ENCODE measurements around the gene AFTPH. TPM values are rescaled to one million over a fixed set of nuclear protein-coding genes. Genes with fewer than 3 reads are reported as not detected.

The AFTPH gene
- polyA plus RNA-seq, 1 of the 3 experiments (the other 2 are of a cell fraction): 7.4 TPM

DNA sequence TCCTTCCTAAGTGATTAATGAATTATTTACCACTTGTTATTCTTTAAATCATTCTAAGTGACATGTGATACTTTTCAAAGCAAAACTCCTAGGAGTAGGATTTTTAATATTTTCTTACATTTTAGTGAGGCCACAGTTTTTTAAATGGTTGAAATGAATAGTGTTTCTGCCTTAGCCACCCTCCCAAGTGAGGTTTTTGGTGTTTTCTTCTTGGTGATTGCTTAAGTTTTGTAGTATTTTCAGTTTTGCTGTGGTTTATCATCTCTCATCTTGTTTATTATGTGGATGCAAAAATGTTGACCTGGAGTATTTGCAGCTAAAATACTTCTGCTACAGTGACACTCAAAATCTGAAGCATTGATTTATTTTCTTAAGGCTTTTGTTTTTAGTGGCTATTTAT is 9.8 kb downstream of the AFTPH start:
- ChIA-PET POLR2A (no interaction called here), CTCF (interaction anchor here (1.2 to 1.6 kb wide), 2 partner anchors 23 to 203 kb away, joined by 4 read pairs; no protein-coding TSS in a partner anchor)
- Histone ChIP-seq H4K20me1 (ENCODE audit: insufficient read depth) (no peaks in the 10 kb centered on the region), H3K4me3 (ENCODE audit: low read depth in 2 of 2, low read length in 1 of 2) (no peak overlapping the region), H3K4me2 (no peak overlapping the region), H3K27me3 (ENCODE audit: insufficient read depth) (no peaks in the 10 kb centered on the region), H2AFZ (ENCODE audit: low read depth) (no peak overlapping the region), H3K9me3 (no peaks in the 10 kb centered on the region), H3K27ac (ENCODE audit: low read depth in 2 of 2, low read length in 1 of 2) (no peak overlapping the region), H3K9me2 (no peaks in the 10 kb centered on the region), H3K36me3 (replicated peaks in 1 of 2; ENCODE audit: control insufficient read depth in 1 of 2, insufficient read depth in 2 of 2, low read length in 1 of 2) (peaks cover 0 to 4% of the 10 kb centered on the region in 2 experiments), H3K9ac (no peak overlapping the region), H3K79me2 (ENCODE audit: insufficient read depth) (peaks cover 61% of the 10 kb centered on the region), H3K4me1 (ENCODE audit: control insufficient read depth in 1 of 2, insufficient read depth in 2 of 2, low read depth in 1 of 2, low read length in 1 of 2) (peaks cover 0 to 8% of the 10 kb centered on the region in 2 experiments; a peak in 2 of 4 replicates), H3F3A (replicated peaks; ENCODE audit: insufficient read depth) (peaks cover 8% of the 10 kb centered on the region)
- TF ChIP-seq TAF1 (IDR thresholded peaks at IDR 0.05; ENCODE audit: borderline replicate concordance, low read depth, low read length): no peak
- no peak for TF ChIP-seq SMC3 (IDR thresholded peaks at IDR 0.05; ENCODE audit: low read depth, low read length)
- TF ChIP-seq, protein P1, sequence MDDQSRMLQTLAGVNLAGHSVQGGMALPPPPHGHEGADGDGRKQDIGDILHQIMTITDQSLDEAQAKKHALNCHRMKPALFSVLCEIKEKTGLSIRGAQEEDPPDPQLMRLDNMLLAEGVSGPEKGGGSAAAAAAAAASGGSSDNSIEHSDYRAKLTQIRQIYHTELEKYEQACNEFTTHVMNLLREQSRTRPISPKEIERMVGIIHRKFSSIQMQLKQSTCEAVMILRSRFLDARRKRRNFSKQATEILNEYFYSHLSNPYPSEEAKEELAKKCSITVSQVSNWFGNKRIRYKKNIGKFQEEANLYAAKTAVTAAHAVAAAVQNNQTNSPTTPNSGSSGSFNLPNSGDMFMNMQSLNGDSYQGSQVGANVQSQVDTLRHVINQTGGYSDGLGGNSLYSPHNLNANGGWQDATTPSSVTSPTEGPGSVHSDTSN (IDR thresholded peaks at IDR 0.05): no peak
- no peak for TF ChIP-seq FOSL2 (IDR thresholded peaks at IDR 0.05; ENCODE audit: borderline replicate concordance, low read depth)
- no peak for TF ChIP-seq TEAD4 (IDR thresholded peaks at IDR 0.05; ENCODE audit: borderline replicate concordance, insufficient read depth)
- no peak for TF ChIP-seq FOXM1 (IDR thresholded peaks at IDR 0.05; ENCODE audit: low read depth)
- TF ChIP-seq NFIC (IDR thresholded peaks at IDR 0.05; ENCODE audit: borderline replicate concordance): no peak
- no peak for TF ChIP-seq ELF1 (IDR thresholded peaks at IDR 0.05)
- TF ChIP-seq SIN3A (IDR thresholded peaks at IDR 0.05; ENCODE audit: borderline replicate concordance, low read depth, low read length): no peak
- no peak for TF ChIP-seq GATA2 (CRISPR knock-in tag; IDR thresholded peaks at IDR 0.05)
- no peak for DNase-seq

DNA sequence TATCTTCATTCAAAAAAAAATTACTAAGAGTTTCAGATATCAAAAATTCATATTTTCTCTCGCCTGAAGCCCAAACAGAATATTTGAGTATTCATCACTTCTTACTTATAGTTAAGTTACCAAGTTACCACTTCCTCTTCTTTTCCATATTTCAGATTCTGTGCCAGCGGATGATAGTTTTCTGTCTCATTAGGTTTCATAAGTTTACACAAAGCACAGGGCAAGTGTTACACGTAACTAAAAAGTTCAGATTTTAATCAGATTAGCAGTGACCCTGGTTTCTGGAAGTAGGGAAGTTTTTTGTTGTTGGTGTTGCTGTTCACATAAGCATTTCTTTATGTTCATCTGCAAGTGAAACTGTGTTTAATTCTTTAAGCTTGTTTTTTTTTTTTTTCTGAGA is 10.2 kb downstream of the AFTPH start:
- WGBS (ENCODE audit: low lambda C conversion rate): 94% methylated on average over 3 of the region's 3 CpGs
- POLR2A ChIA-PET: no interaction called here
- TF ChIP-seq, protein P1 (IDR thresholded peaks at IDR 0.05): no peak
- TF ChIP-seq SMC3 (IDR thresholded peaks at IDR 0.05; ENCODE audit: low read depth, low read length) (no peak), GABPA (IDR thresholded peaks at IDR 0.05; ENCODE audit: low read depth) (no peak), IRF3 (IDR thresholded peaks at IDR 0.05; ENCODE audit: low read depth, low read length) (no peak), YY1 (IDR thresholded peaks at IDR 0.05; ENCODE audit: low read depth) (no peak), ZBTB33 (IDR thresholded peaks at IDR 0.05; ENCODE audit: borderline replicate concordance, low read depth) (no peak), FOXJ3 (CRISPR knock-in tag; IDR thresholded peaks at IDR 0.05) (no peak), ELF1 (IDR thresholded peaks at IDR 0.05) (no peak), GATA2 (CRISPR knock-in tag; IDR thresholded peaks at IDR 0.05) (no peak), TAF1 (IDR thresholded peaks at IDR 0.05; ENCODE audit: borderline replicate concordance, low read depth, low read length) (no peak), CHD2 (IDR thresholded peaks at IDR 0.05; ENCODE audit: low read length, partially characterized antibody) (no peak), RAD21 (IDR thresholded peaks at IDR 0.05; ENCODE audit: low read length) (no peak), RCOR1 (IDR thresholded peaks at IDR 0.05; ENCODE audit: low read length) (no peak), FOSL2 (IDR thresholded peaks at IDR 0.05; ENCODE audit: borderline replicate concordance, low read depth) (no peak), JUND (IDR thresholded peaks at IDR 0.05) (no peak), NFIC (IDR thresholded peaks at IDR 0.05; ENCODE audit: borderline replicate concordance) (no peak)
- TF ChIP-seq, protein P2, sequence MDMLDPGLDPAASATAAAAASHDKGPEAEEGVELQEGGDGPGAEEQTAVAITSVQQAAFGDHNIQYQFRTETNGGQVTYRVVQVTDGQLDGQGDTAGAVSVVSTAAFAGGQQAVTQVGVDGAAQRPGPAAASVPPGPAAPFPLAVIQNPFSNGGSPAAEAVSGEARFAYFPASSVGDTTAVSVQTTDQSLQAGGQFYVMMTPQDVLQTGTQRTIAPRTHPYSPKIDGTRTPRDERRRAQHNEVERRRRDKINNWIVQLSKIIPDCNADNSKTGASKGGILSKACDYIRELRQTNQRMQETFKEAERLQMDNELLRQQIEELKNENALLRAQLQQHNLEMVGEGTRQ (IDR thresholded peaks at IDR 0.05; ENCODE audit: borderline replicate concordance, low read depth, low read length): no peak
- TF ChIP-seq, protein P3, sequence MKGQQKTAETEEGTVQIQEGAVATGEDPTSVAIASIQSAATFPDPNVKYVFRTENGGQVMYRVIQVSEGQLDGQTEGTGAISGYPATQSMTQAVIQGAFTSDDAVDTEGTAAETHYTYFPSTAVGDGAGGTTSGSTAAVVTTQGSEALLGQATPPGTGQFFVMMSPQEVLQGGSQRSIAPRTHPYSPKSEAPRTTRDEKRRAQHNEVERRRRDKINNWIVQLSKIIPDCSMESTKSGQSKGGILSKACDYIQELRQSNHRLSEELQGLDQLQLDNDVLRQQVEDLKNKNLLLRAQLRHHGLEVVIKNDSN (IDR thresholded peaks at IDR 0.05; ENCODE audit: borderline replicate concordance, low read depth): no peak

More for the DNA sequence above, 10.2 kb downstream of the AFTPH start:
- H3K9me2 ChIP-seq: no peaks in the 10 kb centered on the region
- no peak overlapping the region for H3K27ac ChIP-seq (ENCODE audit: low read depth in 2 of 2, low read length in 1 of 2)
- peaks cover 0 to 8% of the 10 kb centered on the region in 2 experiments; a peak in 2 of 4 replicates for H3K4me1 ChIP-seq (ENCODE audit: control insufficient read depth in 1 of 2, insufficient read depth in 2 of 2, low read depth in 1 of 2, low read length in 1 of 2)
- no peak overlapping the region for H3K4me3 ChIP-seq (ENCODE audit: low read depth in 2 of 2, low read length in 1 of 2)
- H3K36me3 ChIP-seq (replicated peaks in 1 of 2; ENCODE audit: control insufficient read depth in 1 of 2, insufficient read depth in 2 of 2, low read length in 1 of 2): peaks cover 0 to 4% of the 10 kb centered on the region in 2 experiments
- no peak for DNase-seq
- H3K4me2 ChIP-seq: no peak overlapping the region
- H3K79me2 ChIP-seq (ENCODE audit: insufficient read depth): peaks cover 59% of the 10 kb centered on the region
- H3K27me3 ChIP-seq (ENCODE audit: insufficient read depth): no peaks in the 10 kb centered on the region
- peaks cover 8% of the 10 kb centered on the region for H3F3A ChIP-seq (replicated peaks; ENCODE audit: insufficient read depth)
- no peaks in the 10 kb centered on the region for H4K20me1 ChIP-seq (ENCODE audit: insufficient read depth)
- H3K9me3 ChIP-seq: no peaks in the 10 kb centered on the region
- CTCF ChIA-PET: interaction anchor here (1.2 to 1.6 kb wide), 3 partner anchors 12 to 204 kb away, joined by 3 to 4 read pairs (median 4); no protein-coding TSS in a partner anchor
- no peak overlapping the region for H2AFZ ChIP-seq (ENCODE audit: low read depth)
- no peak overlapping the region for H3K9ac ChIP-seq
